Psoas muscle (tissue), 8 donors: ENCODE data around the gene CENPV. TPM values are rescaled to one million over a fixed set of nuclear protein-coding genes. Genes with fewer than 3 reads are reported as not detected.

Source experiments
- ATAC-seq, 4 donors: fragments of 200-7000 bp; cut with Tn5 transposase; one replicate each; pipeline ENCODE4 v1.9.1; 2020; ENCODE audit warnings: moderate library complexity in 3 of 4, mild to moderate bottlenecking in 2 of 4
- DNase-seq, 2 donors: peaks; one replicate each; pipeline ENCODE4 v3.0.0-alpha.2; 2020
- H3K27ac ChIP-seq: fragments of 200-600 bp; one replicate; pipeline ENCODE4 v1.8.0; 2022
- H3K27me3 ChIP-seq, 3 donors: fragments of 200-600 bp in 1 of 3; one replicate each; pipeline versions ENCODE4 v1.6.1 to v1.8.0; 2013 to 2022; ENCODE audit warnings: low read length in 2 of 3, mild to moderate bottlenecking in 2 of 3, moderate library complexity in 1 of 3; ENCODE audit not compliant: insufficient read depth in 3 of 3
- H3K36me3 ChIP-seq, 2 donors: fragments of 200-600 bp in 1 of 2; one replicate each; pipeline versions ENCODE4 v1.6.1 to v1.8.0; 2013 to 2022; ENCODE audit warnings: low read depth in 1 of 2, mild to moderate bottlenecking in 1 of 2, moderate library complexity in 1 of 2; ENCODE audit not compliant: insufficient read depth in 1 of 2
- H3K4me1 ChIP-seq: fragments of 200-600 bp; one replicate; pipeline ENCODE4 v1.8.0; 2022
- H3K4me3 ChIP-seq: fragments of 200-600 bp; one replicate; pipeline ENCODE4 v1.8.0; 2022; ENCODE audit warnings: mild to moderate bottlenecking
- H3K9me3 ChIP-seq: fragments of 200-600 bp; one replicate; pipeline ENCODE4 v1.8.0; 2022
- WGBS, 3 donors: extraction: QIAGEN DNeasy Blood & Tissue Kit; methylation state at CpG; one replicate each; pipeline versions ENCODE4 v1.1.6 to v1.1.7; 2013; 5-methylcytosine and 5-hydroxymethylcytosine counted together
- intact Hi-C, 2 donors: fragments of 100-400 bp; cut with DNase I; formaldehyde crosslinking; loops; one replicate each; pipeline versions ENCODE4 v1.11.0 to v1.14.2; 2022
- polyA plus RNA-seq, 3 donors: library from polyadenylated mRNA; stranded (reverse); fragments of 200-250 nt; gene quantifications; one replicate each; pipeline ENCODE4 v1.2.3, GENCODE V29; 2013
- total RNA-seq, 4 donors: library from RNA; stranded (reverse); fragmentation: NEBNext Ultra II Directional in 2 of 4; extraction: Animal tissue kit (Norgen Biotek cat#: 25700) in 2 of 4; gene quantifications; one replicate each; pipeline versions ENCODE4 v1.2.1 to v1.2.4, GENCODE V29; 2021 to 2023
- TF ChIP-seq, protein P1 (sequence below): fragments of 200-600 bp; IDR thresholded peaks from one replicate; pipeline ENCODE4 v1.8.0; 2022; ENCODE audit warnings: antibody characterized with exemption
- donor health status: healthy with polysubstance abuse.
- donor health status: DM: no; HTN: no; CAD: no; lungs with moderate emphysema.
- donor health status: Bipolar disorder and iron deficiency.
- donor health status: healthy.
- donor health status: DM: yes; HTN: yes; CAD: no.
- donor health status: DM: no; HTN: no; CAD: no.
- donor health status: DM: no; HTN: no; CAD: no.
- donor health status: DM: yes; HTN: yes; CAD: no.

The CENPV gene
- total and polyA plus RNA-seq, 7 donors = 29.6 to 68.3 (median 36.5) TPM

DNA sequence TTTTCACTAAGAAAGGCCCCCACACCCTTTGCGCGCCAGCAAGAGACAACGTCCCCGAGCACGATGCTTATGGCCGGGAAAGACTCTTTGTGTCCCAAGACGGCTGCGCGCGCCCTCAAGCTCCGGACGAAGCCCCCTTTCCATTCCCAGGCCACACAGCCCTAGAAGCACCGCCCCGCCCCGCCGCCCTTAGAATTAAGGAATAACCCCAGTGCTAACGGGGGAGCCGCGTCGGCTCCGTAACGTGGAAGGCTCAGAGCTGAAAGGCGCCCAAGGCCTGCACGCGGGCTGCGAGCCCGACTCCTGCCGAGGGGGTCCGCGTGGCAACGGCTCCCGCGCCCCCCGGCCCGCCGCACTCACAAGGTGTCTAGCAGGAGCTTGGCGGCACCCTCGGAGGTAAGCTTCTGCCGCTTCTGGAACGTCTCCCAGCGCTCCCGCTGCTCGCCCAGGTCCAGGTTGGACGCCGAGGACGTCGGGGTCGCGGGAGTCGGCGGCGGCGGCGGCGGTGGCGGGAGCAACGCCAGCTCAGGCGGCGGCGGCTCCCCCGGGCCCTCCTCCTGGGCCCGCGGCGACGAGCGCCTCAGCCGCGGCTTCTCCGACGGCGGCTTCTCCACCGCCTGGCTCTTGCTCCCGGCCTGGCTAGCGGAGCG, 477 bp downstream of the CENPV start:
- H3K9me3 ChIP-seq = no peaks in the 10 kb centered on the region
- peaks cover 11% of the 10 kb centered on the region for H3K4me1 ChIP-seq
- ATAC-seq (peak; percentile 55 to 66 (median 64)), DNase-seq (peak; percentile 42 to 57)
- TF ChIP-seq, protein P1, sequence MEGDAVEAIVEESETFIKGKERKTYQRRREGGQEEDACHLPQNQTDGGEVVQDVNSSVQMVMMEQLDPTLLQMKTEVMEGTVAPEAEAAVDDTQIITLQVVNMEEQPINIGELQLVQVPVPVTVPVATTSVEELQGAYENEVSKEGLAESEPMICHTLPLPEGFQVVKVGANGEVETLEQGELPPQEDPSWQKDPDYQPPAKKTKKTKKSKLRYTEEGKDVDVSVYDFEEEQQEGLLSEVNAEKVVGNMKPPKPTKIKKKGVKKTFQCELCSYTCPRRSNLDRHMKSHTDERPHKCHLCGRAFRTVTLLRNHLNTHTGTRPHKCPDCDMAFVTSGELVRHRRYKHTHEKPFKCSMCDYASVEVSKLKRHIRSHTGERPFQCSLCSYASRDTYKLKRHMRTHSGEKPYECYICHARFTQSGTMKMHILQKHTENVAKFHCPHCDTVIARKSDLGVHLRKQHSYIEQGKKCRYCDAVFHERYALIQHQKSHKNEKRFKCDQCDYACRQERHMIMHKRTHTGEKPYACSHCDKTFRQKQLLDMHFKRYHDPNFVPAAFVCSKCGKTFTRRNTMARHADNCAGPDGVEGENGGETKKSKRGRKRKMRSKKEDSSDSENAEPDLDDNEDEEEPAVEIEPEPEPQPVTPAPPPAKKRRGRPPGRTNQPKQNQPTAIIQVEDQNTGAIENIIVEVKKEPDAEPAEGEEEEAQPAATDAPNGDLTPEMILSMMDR = no peak
- intact Hi-C loops = no loop called here
- H3K4me3 ChIP-seq = peak overlapping the region; percentile 91
- 0 to 1% (median 0%) methylated on average over 40 to 75 of the region's 75 CpGs for WGBS, 3 donors
- H3K36me3 ChIP-seq = peaks cover 6 to 21% of the 10 kb centered on the region in 2 donors
- no peaks in the 10 kb centered on the region for H3K27me3 ChIP-seq
- H3K27ac ChIP-seq = peak overlapping the region; percentile 71

DNA sequence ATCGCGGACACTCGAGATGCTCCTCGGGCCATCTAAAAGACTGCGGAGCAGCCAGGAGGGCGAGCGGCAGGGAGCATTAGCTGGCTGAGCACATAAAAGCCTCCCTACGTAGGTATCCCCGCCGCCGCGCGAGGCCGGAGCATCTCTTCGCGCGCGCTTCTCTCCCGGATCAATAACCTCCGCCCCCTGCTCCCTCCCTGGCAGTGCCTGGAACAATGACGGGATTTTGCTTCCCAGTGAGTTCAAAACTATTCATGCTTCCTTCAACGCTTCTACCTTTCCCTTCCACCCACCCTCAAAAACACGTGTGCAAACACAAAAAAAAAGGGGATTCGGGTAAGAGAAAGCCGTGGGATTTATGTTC, 984 bp downstream of the CENPV start:
- H3K27ac ChIP-seq = no peak overlapping the region
- H3K4me3 ChIP-seq = peak overlapping the region; percentile 91
- peaks cover 11% of the 10 kb centered on the region for H3K4me1 ChIP-seq
- peak in 3 of 4 donors; percentile 32 to 55 (median 38) for ATAC-seq
- 2% methylated on average over 25 of the region's 25 CpGs for WGBS, 3 donors
- H3K27me3 ChIP-seq = no peaks in the 10 kb centered on the region
- intact Hi-C loops = no loop called here
- DNase-seq = peak; percentile 19 to 39
- H3K36me3 ChIP-seq = peaks cover 6 to 25% of the 10 kb centered on the region in 2 donors
- H3K9me3 ChIP-seq = no peaks in the 10 kb centered on the region
- TF ChIP-seq, protein P1 = no peak

DNA sequence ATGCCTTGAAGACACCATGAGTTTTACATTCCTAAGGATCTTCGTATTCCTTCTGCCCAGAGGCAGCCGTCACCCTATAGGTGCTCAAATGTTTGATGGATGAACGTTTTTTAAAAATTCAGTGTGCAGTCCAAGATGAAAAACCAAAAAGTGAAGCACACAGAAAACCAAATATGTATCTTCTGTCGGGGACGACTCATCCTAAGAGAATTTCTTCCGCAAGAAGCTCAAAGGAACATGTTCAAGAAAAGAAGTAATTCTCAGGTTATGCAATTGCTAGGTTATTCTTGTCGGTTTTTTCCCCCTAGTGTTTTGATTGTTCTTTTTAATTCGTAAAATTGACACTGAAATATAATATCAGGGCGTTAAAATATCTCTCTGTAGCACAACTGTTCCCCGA, 1.4 kb downstream of the CENPV start:
- TF ChIP-seq, protein P1 = no peak
- no peaks in the 10 kb centered on the region for H3K9me3 ChIP-seq
- intact Hi-C loops = no loop called here
- DNase-seq (no peak), ATAC-seq (no peak)
- peak overlapping the region; percentile 91 for H3K4me3 ChIP-seq
- peaks cover 11% of the 10 kb centered on the region for H3K4me1 ChIP-seq
- H3K36me3 ChIP-seq = peaks cover 6 to 29% of the 10 kb centered on the region in 2 donors
- H3K27ac ChIP-seq = no peak overlapping the region
- WGBS, 3 donors = 42 to 48% (median 43%) methylated on average over 10 of the region's 10 CpGs
- H3K27me3 ChIP-seq = no peaks in the 10 kb centered on the region

DNA sequence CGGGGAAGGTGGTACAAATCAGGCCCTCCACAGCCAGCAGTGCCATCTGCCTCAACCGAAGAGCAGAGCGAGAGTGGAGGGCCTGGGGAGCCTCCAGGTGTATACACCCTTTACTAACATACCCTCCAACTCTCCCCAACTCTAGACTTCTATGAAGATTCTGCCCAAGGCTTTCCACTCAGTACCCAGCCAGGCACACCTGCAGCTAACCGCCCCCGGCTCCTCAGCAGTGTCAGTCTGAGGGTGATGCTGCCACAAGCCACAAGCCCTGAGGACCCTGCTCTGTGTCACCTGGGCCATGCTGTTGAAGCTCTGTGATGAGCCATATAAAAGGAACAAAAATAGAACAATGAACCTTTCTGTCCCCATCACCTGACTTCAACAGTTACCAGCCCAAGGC, 3.8 kb downstream of the CENPV start:
- intact Hi-C loops = loop anchor here in 1 of 2 donors (5.0 kb wide), 1 partner anchor 813 kb away; no protein-coding TSS in a partner anchor
- TF ChIP-seq, protein P1 = no peak
- ATAC-seq (no peak), DNase-seq (no peak)
- no peaks in the 10 kb centered on the region for H3K27me3 ChIP-seq
- H3K4me1 ChIP-seq = peaks cover 11% of the 10 kb centered on the region
- 91 to 97% (median 96%) methylated on average over 5 of the region's 5 CpGs for WGBS, 3 donors
- H3K27ac ChIP-seq = no peak overlapping the region
- H3K9me3 ChIP-seq = no peaks in the 10 kb centered on the region
- peaks cover 6 to 38% of the 10 kb centered on the region in 2 donors for H3K36me3 ChIP-seq
- no peak overlapping the region for H3K4me3 ChIP-seq
